Sigmoid colon (tissue), 4 donors: ENCODE results near the gene NOTUM.

ENCODE experiments used
- POLR2A ChIP-seq, 2 donors: fragments of 450-650 bp; IDR thresholded peaks; one replicate each; pipeline ENCODE4 v1.6.1; 2016; ENCODE audit warnings: antibody characterized with exemption in 2 of 2, mild to moderate bottlenecking in 2 of 2, moderate library complexity in 2 of 2
- POLR2AphosphoS5 ChIP-seq, 4 donors: sonication (generic); formaldehyde crosslinking; IDR thresholded peaks; one replicate each; pipeline ENCODE4 v1.6.1; 2017; ENCODE audit warnings: antibody characterized with exemption in 4 of 4

GRCh38 chr17:81986606-81987005 lies 25.6 kb upstream of the NOTUM start:
- TF ChIP-seq POLR2A (IDR thresholded peaks at IDR 0.05) (no peak), POLR2AphosphoS5 (IDR thresholded peaks at IDR 0.05) (no peak)
